Aorta (tissue), 5 donors: ENCODE measurements around the gene NEFH. TPM values are rescaled to one million over a fixed set of nuclear protein-coding genes. Genes with fewer than 3 reads are reported as not detected.

Experiments
- ATAC-seq: fragments of 200-7000 bp; cut with Tn5 transposase; one replicate; pipeline ENCODE4 v1.9.1; 2022; ENCODE audit warnings: moderate library complexity; ENCODE audit not compliant: low FRiP score
- DNase-seq, 2 donors: peaks; one replicate each; pipeline ENCODE4 v3.0.0-alpha.2; 2020
- H3K27ac ChIP-seq, 2 donors: one replicate each; pipeline ENCODE4 v1.5.1; 2013; ENCODE audit warnings: low read length in 2 of 2, mild to moderate bottlenecking in 2 of 2, moderate library complexity in 2 of 2, control low read depth in 1 of 2, inconsistent platforms in 1 of 2, low read depth in 1 of 2
- H3K27me3 ChIP-seq, 2 donors: one replicate each; pipeline ENCODE4 v1.6.1; 2013; ENCODE audit warnings: control low read depth in 1 of 2, low read length in 1 of 2, mild to moderate bottlenecking in 1 of 2, moderate library complexity in 1 of 2; ENCODE audit not compliant: insufficient read depth in 2 of 2, control insufficient read depth in 1 of 2
- H3K36me3 ChIP-seq, 2 donors: one replicate each; pipeline ENCODE4 v1.6.1; 2013; ENCODE audit warnings: control low read depth in 1 of 2, low read length in 1 of 2, mild to moderate bottlenecking in 1 of 2; ENCODE audit not compliant: insufficient read depth in 2 of 2, control insufficient read depth in 1 of 2
- H3K4me1 ChIP-seq, 2 donors: one replicate each; pipeline ENCODE4 v1.6.1; 2013; ENCODE audit warnings: low read length in 2 of 2, control low read depth in 1 of 2, mild to moderate bottlenecking in 1 of 2, moderate library complexity in 1 of 2; ENCODE audit not compliant: insufficient read depth in 2 of 2, control insufficient read depth in 1 of 2
- H3K4me3 ChIP-seq, 2 donors: one replicate each; pipeline ENCODE4 v1.5.1; 2013; ENCODE audit warnings: low read length in 2 of 2, control low read depth in 1 of 2, mild to moderate bottlenecking in 1 of 2
- H3K9me3 ChIP-seq: one replicate; pipeline ENCODE4 v1.6.1; 2013; ENCODE audit warnings: mild to moderate bottlenecking, low read length; ENCODE audit not compliant: control insufficient read depth
- WGBS, 2 donors: extraction: QIAGEN DNeasy Blood & Tissue Kit; methylation state at CpG; one replicate each; pipeline ENCODE4 v1.1.7; 2013; 5-methylcytosine and 5-hydroxymethylcytosine counted together
- intact Hi-C, 2 donors: fragments of 100-400 bp; cut with DNase I; formaldehyde crosslinking; loops; one replicate each; pipeline versions ENCODE4 v1.14.2 to v1.15.0; 2022
- polyA plus RNA-seq, 2 donors: library from polyadenylated mRNA; stranded (reverse); fragments of 200-250 nt; gene quantifications; one replicate each; pipeline ENCODE4 v1.2.3, GENCODE V29; 2013
- total RNA-seq, 2 donors: library from RNA; stranded (reverse); fragmentation: NEBNext Ultra II Directional; extraction: Animal tissue kit (Norgen Biotek cat#: 25700); gene quantifications; one replicate each; pipeline ENCODE4 v1.2.1, GENCODE V29; 2021
- donor health status: healthy with polysubstance abuse.
- donor health status: Bipolar disorder and iron deficiency.
- donor health status: DM: no; HTN: no; CAD: no.
- donor health status: DM: no; HTN: no; CAD: no.
- donor health status: DM: yes; HTN: yes; CAD: no.

NEFH gene
- total and polyA plus RNA-seq, 4 donors, result 0.36 to 0.63 (median 0.38) TPM; not detected in 1

DNA sequence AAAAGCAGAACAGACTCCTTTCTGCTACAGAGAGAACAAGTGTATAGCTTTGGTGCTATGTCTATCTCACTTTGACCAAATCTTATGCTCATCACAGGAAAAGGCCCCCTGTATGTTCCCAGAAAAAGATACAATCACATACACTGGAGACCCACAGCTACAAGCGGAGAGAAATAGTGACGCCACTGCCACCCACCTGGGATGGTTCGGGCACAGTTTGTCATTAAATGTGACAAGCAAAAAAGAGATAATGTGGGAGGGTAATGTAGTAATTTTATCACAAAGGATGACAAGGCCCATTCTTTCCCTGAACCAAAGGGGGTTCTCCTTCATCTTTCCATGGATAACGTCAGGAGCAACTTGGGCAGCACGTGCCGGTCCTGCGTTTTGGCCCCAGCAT is 41.5 kb downstream of the NEFH start:
- no peak overlapping the region for H3K4me3 ChIP-seq
- 94 to 97% methylated on average over 7 of the region's 7 CpGs for WGBS, 2 donors
- intact Hi-C loops, result loop anchor here in 1 of 2 donors (10.0 kb wide), 1 partner anchor 127 kb away; no protein-coding TSS in a partner anchor
- ATAC-seq, result no peak
- no peaks in the 10 kb centered on the region for H3K4me1 ChIP-seq
- DNase-seq, result no peak
- H3K27me3 ChIP-seq, result no peaks in the 10 kb centered on the region
- no peaks in the 10 kb centered on the region for H3K9me3 ChIP-seq
- H3K36me3 ChIP-seq, result peaks cover 6 to 30% of the 10 kb centered on the region in 2 donors
- H3K27ac ChIP-seq, result no peak overlapping the region

DNA sequence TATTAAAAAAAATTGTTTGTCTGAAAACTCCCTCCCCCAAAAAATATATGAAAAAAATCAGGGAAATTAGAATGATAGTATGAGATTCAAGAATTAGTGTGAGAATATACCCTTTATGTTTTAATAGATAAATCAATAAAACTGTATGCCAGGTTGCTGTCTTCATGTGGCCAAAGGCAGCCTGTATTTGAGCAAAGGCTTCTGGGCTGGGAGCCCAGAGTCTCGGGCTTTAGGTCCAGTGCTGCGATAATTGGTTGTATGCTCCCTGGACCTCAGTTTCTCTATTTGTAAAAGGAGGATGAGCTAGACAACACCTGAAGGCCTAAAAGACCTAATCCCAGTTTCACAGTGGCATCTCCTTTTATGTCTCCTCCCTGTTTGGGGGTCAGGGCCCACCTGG is 43.7 kb downstream of the NEFH start:
- ATAC-seq (no peak), DNase-seq (no peak)
- no peaks in the 10 kb centered on the region for H3K9me3 ChIP-seq
- no peak overlapping the region for H3K27ac ChIP-seq
- no peaks in the 10 kb centered on the region for H3K27me3 ChIP-seq
- no peaks in the 10 kb centered on the region for H3K4me1 ChIP-seq
- no peak overlapping the region for H3K4me3 ChIP-seq
- intact Hi-C loops, result loop anchor here in 1 of 2 donors (10.0 kb wide), 1 partner anchor 129 kb away; no protein-coding TSS in a partner anchor
- H3K36me3 ChIP-seq, result peaks cover 4 to 19% of the 10 kb centered on the region in 2 donors
- 81 to 91% methylated on average over 2 of the region's 2 CpGs for WGBS, 2 donors

DNA sequence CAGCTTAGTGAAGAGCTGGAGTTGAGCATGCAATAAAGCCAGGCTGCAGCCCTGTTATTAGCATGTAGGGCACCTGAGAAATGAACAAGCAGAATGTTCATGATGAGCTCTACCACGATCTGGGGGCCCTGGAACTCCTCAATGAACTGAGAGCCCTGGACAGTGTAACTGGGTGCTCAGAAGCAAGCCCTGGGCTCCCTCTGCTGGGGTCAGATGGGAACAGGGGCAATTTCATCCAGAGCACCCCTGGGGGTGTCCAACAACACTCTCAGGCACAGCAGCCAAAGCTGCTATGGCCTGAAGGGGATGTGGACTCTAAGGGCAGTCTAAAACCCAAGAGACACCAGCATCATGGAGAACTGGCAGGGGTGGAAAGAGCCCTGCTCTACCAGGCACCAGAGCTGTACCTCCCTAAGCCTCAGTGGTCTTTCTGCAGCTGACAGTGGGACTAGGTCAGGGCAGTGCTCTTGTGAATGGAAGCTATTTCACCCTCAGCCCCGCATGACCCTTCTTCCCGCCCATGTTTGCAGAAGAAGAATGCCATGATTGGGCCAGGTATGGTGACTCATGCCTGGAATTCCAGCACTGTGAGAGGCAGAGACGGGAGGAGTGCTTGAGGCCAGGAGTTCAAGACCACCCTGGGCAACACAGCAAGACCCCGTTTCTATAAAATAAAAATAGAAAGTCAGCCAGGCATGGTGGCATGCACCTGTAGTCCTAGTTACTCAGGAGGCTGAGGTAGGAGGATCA is 44.6 kb downstream of the NEFH start:
- ATAC-seq, result no peak
- intact Hi-C loops, result loop anchor here in 1 of 2 donors (10.0 kb wide), 1 partner anchor 130 kb away; no protein-coding TSS in a partner anchor
- Histone ChIP-seq H3K27ac (no peak overlapping the region), H3K4me1 (no peaks in the 10 kb centered on the region), H3K4me3 (no peak overlapping the region), H3K27me3 (no peaks in the 10 kb centered on the region), H3K36me3 (peaks cover 4 to 19% of the 10 kb centered on the region in 2 donors), H3K9me3 (no peaks in the 10 kb centered on the region)
- 57% methylated on average over 5 of the region's 5 CpGs for WGBS, 2 donors
- no peak for DNase-seq

DNA sequence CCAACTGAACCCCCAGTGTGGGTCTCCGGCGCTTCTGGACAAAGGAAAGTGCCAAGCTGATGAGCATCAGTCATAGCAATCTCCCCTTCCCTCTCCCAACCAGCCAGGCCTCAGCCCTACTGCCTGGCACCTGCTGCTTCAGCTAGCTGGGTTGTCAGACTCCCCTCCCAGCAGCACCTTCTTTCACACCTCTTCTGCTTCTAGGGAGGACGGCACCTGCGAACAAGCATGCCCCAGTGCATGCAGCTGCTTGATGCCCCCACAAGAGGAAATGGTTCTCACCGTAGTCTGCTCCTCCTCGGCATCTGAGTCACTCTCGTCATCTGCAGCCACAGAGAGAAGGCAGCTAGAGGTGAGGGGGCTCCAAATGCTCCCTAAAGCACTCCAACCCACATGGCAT is 48.1 kb downstream of the NEFH start:
- ATAC-seq (no peak), DNase-seq (no peak)
- no peak overlapping the region for H3K27ac ChIP-seq
- H3K4me1 ChIP-seq, result no peaks in the 10 kb centered on the region
- peaks cover 6 to 20% of the 10 kb centered on the region in 2 donors for H3K36me3 ChIP-seq
- no peaks in the 10 kb centered on the region for H3K27me3 ChIP-seq
- 90 to 92% methylated on average over 7 of the region's 7 CpGs for WGBS, 2 donors
- no peak overlapping the region for H3K4me3 ChIP-seq
- H3K9me3 ChIP-seq, result no peaks in the 10 kb centered on the region
- intact Hi-C loops, result loop anchor here in 1 of 2 donors (10.0 kb wide), 1 partner anchor 133 kb away; no protein-coding TSS in a partner anchor

DNA sequence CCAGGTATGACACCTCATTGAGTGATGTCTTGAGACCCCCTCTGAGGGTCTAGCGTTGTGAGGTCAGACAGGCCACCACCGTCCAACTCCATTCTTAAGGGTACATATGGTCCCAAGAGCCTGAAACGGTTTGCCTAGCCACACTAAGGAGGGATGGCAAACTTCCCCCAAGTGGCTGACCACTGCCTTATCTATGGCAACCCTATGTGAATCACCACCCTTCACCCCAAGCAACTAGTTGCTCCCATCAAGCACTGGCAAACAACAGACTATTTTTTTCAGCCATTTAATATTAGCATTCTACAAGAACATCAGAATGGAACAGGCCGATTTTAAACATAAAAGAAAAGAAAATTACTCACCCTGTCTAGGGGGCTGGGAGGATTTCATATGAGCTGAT is 50.7 kb downstream of the NEFH start:
- Histone ChIP-seq H3K9me3 (no peaks in the 10 kb centered on the region), H3K36me3 (peaks cover 7 to 12% of the 10 kb centered on the region in 2 donors), H3K4me3 (no peak overlapping the region), H3K27ac (no peak overlapping the region), H3K27me3 (no peaks in the 10 kb centered on the region), H3K4me1 (no peaks in the 10 kb centered on the region)
- DNase-seq, result no peak
- 91 to 92% methylated on average over 4 of the region's 4 CpGs for WGBS, 2 donors
- intact Hi-C loops, result no loop called here
- no peak for ATAC-seq

DNA sequence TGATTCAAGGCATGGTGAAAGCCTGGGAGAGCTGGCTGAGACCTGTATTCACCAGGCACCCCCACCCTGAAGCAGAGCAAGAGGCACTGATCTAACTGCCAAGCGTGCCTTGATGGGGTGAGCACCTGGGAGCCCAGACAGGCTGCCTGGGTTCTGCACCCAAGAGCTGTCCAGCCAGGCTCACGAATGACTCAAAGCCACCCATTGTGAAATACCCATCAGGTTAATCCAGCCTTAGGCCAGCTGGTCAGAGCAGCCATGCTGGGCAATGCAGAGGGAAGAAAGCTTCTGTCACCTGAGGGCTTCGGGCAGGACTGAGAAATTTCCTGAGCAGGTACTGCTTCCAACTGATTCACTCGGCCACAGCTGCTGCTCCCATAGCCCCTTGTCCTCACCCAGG is 51.4 kb downstream of the NEFH start:
- no peaks in the 10 kb centered on the region for H3K4me1 ChIP-seq
- DNase-seq (no peak), ATAC-seq (no peak)
- peaks cover 7 to 14% of the 10 kb centered on the region in 2 donors for H3K36me3 ChIP-seq
- 92 to 93% methylated on average over 4 of the region's 4 CpGs for WGBS, 2 donors
- H3K9me3 ChIP-seq, result no peaks in the 10 kb centered on the region
- no peaks in the 10 kb centered on the region for H3K27me3 ChIP-seq
- intact Hi-C loops, result no loop called here
- H3K27ac ChIP-seq, result no peak overlapping the region
- no peak overlapping the region for H3K4me3 ChIP-seq

DNA sequence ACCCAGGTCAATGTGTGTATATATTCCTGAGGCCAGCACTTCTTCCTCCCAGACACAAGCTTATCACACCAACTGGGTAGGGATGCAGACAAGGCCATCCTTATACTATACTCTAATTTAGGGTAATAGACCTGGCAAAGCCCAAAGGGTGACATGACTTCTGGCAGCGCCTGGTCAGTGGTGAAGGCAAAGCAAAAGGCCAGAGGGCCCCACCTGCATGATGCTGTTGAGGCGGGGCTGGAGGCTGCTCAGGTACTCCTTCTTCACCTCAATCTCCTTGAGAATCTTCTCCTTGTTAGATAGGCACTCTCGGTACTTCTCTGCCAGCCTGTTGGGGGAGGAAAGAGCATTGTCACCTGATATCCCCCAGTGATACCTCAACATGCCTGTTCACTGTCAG is 56.4 kb downstream of the NEFH start:
- no peak overlapping the region for H3K4me3 ChIP-seq
- DNase-seq, result no peak
- no peak for ATAC-seq
- H3K27me3 ChIP-seq, result no peaks in the 10 kb centered on the region
- H3K4me1 ChIP-seq, result no peaks in the 10 kb centered on the region
- H3K36me3 ChIP-seq, result peaks cover 8 to 11% of the 10 kb centered on the region in 2 donors
- 96% methylated on average over 3 of the region's 3 CpGs for WGBS, 2 donors
- H3K27ac ChIP-seq, result no peak overlapping the region
- H3K9me3 ChIP-seq, result no peaks in the 10 kb centered on the region
- intact Hi-C loops, result no loop called here

DNA sequence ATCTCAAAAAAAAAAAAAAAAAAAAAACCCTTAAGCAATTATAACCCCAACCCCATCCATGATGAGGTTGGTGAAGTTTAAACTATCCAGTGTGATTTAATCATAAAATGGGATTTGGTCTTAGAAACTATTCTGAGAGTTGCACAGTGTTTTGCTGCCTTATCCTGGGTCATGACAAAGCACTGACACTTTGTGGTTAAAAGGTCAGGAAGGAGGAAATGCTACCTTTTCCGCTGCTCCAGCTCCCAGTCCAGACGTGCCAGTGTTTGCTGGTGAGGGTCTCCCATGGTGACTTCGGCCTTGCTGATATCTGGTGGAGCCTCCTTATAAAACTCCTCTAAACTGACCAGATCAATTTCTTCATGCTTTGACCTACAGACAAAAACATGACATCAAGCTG is 59.1 kb downstream of the NEFH start:
- WGBS, 2 donors, result 88% methylated on average over 3 of the region's 3 CpGs
- Histone ChIP-seq H3K36me3 (peaks cover 5 to 14% of the 10 kb centered on the region in 2 donors), H3K4me3 (no peak overlapping the region), H3K27ac (no peak overlapping the region), H3K9me3 (no peaks in the 10 kb centered on the region), H3K27me3 (no peaks in the 10 kb centered on the region), H3K4me1 (no peaks in the 10 kb centered on the region)
- intact Hi-C loops, result no loop called here
- ATAC-seq (no peak), DNase-seq (no peak)
